Suprapubic skin (tissue), 4 donors: ENCODE data around the gene TMEM132D. TPM values are rescaled to one million over a fixed set of nuclear protein-coding genes. Genes with fewer than 3 reads are reported as not detected.

Experiments used
- DNase-seq, 2 donors: peaks; one replicate each; pipeline ENCODE4 v3.0.0-alpha.2; 2019; ENCODE audit warnings: low spot score in 2 of 2
- H3K27ac ChIP-seq: fragments of 200-600 bp; sonication (generic); one replicate; pipeline ENCODE4 v1.5.1; 2019
- H3K27me3 ChIP-seq: fragments of 200-600 bp; sonication (generic); one replicate; pipeline ENCODE4 v1.5.1; 2019
- H3K36me3 ChIP-seq: fragments of 200-600 bp; sonication (generic); one replicate; pipeline ENCODE4 v1.5.1; 2019
- H3K4me1 ChIP-seq: fragments of 200-600 bp; sonication (generic); one replicate; pipeline ENCODE4 v1.5.1; 2019
- H3K4me3 ChIP-seq: fragments of 200-600 bp; sonication (generic); one replicate; pipeline ENCODE4 v1.5.1; 2019; ENCODE audit warnings: mild to moderate bottlenecking
- H3K9me3 ChIP-seq: fragments of 200-600 bp; sonication (generic); one replicate; pipeline ENCODE4 v1.5.1; 2019
- CTCF ChIP-seq, 2 donors: fragments of 200-600 bp in 1 of 2; fragments of 450-650 bp in 1 of 2; sonication (generic) in 1 of 2; IDR thresholded peaks; one replicate each; pipeline ENCODE4 v1.5.1; 2016 to 2019; ENCODE audit warnings: antibody characterized with exemption in 2 of 2, mild to moderate bottlenecking in 1 of 2, moderate library complexity in 1 of 2
- EP300 ChIP-seq: sonication (generic); formaldehyde crosslinking; IDR thresholded peaks from one replicate; pipeline ENCODE4 v1.6.1; 2017; ENCODE audit warnings: antibody characterized with exemption
- POLR2A ChIP-seq, 2 donors: fragments of 450-650 bp; IDR thresholded peaks; one replicate each; pipeline ENCODE4 v1.6.1; 2017; ENCODE audit warnings: antibody characterized with exemption in 2 of 2, mild to moderate bottlenecking in 2 of 2, moderate library complexity in 2 of 2
- POLR2AphosphoS5 ChIP-seq, 3 donors: sonication (generic); formaldehyde crosslinking; IDR thresholded peaks; one replicate each; pipeline ENCODE4 v1.6.1; 2017; ENCODE audit warnings: antibody characterized with exemption in 3 of 3
- WGBS: methylation state at CpG from one replicate; pipeline ENCODE4 v1.1.5; 2018; 5-methylcytosine and 5-hydroxymethylcytosine counted together
- total RNA-seq, 4 donors: library from RNA; depleted of rRNA; stranded (reverse); fragments of >200 nt; gene quantifications; one replicate each; pipeline ENCODE4 v1.1.0, GENCODE V29; 2016

TMEM132D gene
- total RNA-seq, 4 donors from 2014 or later, result 0.10 to 0.64 TPM; not detected in 2

GRCh38 chr12:129103231-129103630, 800.6 kb downstream of the TMEM132D start:
- Histone ChIP-seq H3K4me1 (no peaks in the 10 kb centered on the region), H3K36me3 (no peaks in the 10 kb centered on the region), H3K9me3 (no peaks in the 10 kb centered on the region), H3K27me3 (no peaks in the 10 kb centered on the region), H3K4me3 (no peak overlapping the region), H3K27ac (no peak overlapping the region)
- WGBS, result 65% methylated on average over 2 of the region's 4 CpGs
- no peak for DNase-seq
- TF ChIP-seq POLR2AphosphoS5 (IDR thresholded peaks at IDR 0.05) (no peak), POLR2A (IDR thresholded peaks at IDR 0.05) (no peak), CTCF (IDR thresholded peaks at IDR 0.05) (no peak), EP300 (no peak)

GRCh38 chr12:129102233-129102632, 801.6 kb downstream of the TMEM132D start:
- 88% methylated on average over 7 of the region's 7 CpGs for WGBS

GRCh38 chr12:129101816-129102215, 802.0 kb downstream of the TMEM132D start:
- no peak for DNase-seq
- WGBS, result 74% methylated on average over 5 of the region's 5 CpGs
- TF ChIP-seq POLR2AphosphoS5 (IDR thresholded peaks at IDR 0.05), result no peak
- no peak for TF ChIP-seq CTCF (IDR thresholded peaks at IDR 0.05)
- no peak for TF ChIP-seq EP300
- no peak for TF ChIP-seq POLR2A (IDR thresholded peaks at IDR 0.05)

More at GRCh38 chr12:129102233-129102632, 801.6 kb downstream of the TMEM132D start:
- Histone ChIP-seq H3K4me3 (no peak overlapping the region), H3K4me1 (no peaks in the 10 kb centered on the region), H3K36me3 (no peaks in the 10 kb centered on the region), H3K9me3 (no peaks in the 10 kb centered on the region), H3K27me3 (no peaks in the 10 kb centered on the region), H3K27ac (no peak overlapping the region)
- DNase-seq, result no peak
- TF ChIP-seq CTCF (IDR thresholded peaks at IDR 0.05) (no peak), POLR2A (IDR thresholded peaks at IDR 0.05) (no peak), EP300 (no peak), POLR2AphosphoS5 (IDR thresholded peaks at IDR 0.05) (no peak)

GRCh38 chr12:129101404-129101803, 802.4 kb downstream of the TMEM132D start:
- no peaks in the 10 kb centered on the region for H3K27me3 ChIP-seq
- 77% methylated on average over 5 of the region's 5 CpGs for WGBS
- TF ChIP-seq POLR2A (IDR thresholded peaks at IDR 0.05), result no peak
- TF ChIP-seq POLR2AphosphoS5 (IDR thresholded peaks at IDR 0.05), result no peak
- no peak for TF ChIP-seq EP300
- no peak for TF ChIP-seq CTCF (IDR thresholded peaks at IDR 0.05)
- H3K27ac ChIP-seq, result no peak overlapping the region
- DNase-seq, result no peak
- H3K4me3 ChIP-seq, result no peak overlapping the region
- H3K4me1 ChIP-seq, result no peaks in the 10 kb centered on the region
- no peaks in the 10 kb centered on the region for H3K36me3 ChIP-seq
- no peaks in the 10 kb centered on the region for H3K9me3 ChIP-seq

More at GRCh38 chr12:129101816-129102215, 802.0 kb downstream of the TMEM132D start:
- Histone ChIP-seq H3K9me3 (no peaks in the 10 kb centered on the region), H3K4me1 (no peaks in the 10 kb centered on the region), H3K4me3 (no peak overlapping the region), H3K27ac (no peak overlapping the region), H3K27me3 (no peaks in the 10 kb centered on the region), H3K36me3 (no peaks in the 10 kb centered on the region)

- H3K4me1 ChIP-seq, result no peaks in the 10 kb centered on the region
- H3K27ac ChIP-seq, result no peak overlapping the region
- no peak for DNase-seq
- 85% methylated on average over 3 of the region's 3 CpGs for WGBS
- no peaks in the 10 kb centered on the region for H3K27me3 ChIP-seq
- no peaks in the 10 kb centered on the region for H3K9me3 ChIP-seq
- no peaks in the 10 kb centered on the region for H3K36me3 ChIP-seq
- H3K4me3 ChIP-seq, result no peak overlapping the region
- no peak for TF ChIP-seq POLR2A (IDR thresholded peaks at IDR 0.05)
- no peak for TF ChIP-seq EP300
These were observed 806.4 kb downstream of the TMEM132D start for GRCh38 chr12:129097451-129097850.

- no peak overlapping the region for H3K4me3 ChIP-seq
- no peak for TF ChIP-seq CTCF (IDR thresholded peaks at IDR 0.05)
- TF ChIP-seq POLR2AphosphoS5 (IDR thresholded peaks at IDR 0.05), result no peak
- no peak for TF ChIP-seq POLR2A (IDR thresholded peaks at IDR 0.05)
- no peak for TF ChIP-seq EP300
- no peak overlapping the region for H3K27ac ChIP-seq
- H3K27me3 ChIP-seq, result no peaks in the 10 kb centered on the region
- H3K9me3 ChIP-seq, result no peaks in the 10 kb centered on the region
- no peak for DNase-seq
- WGBS, result 86% methylated on average over 7 of the region's 7 CpGs
- H3K4me1 ChIP-seq, result no peaks in the 10 kb centered on the region
- no peaks in the 10 kb centered on the region for H3K36me3 ChIP-seq
These were observed 806.9 kb downstream of the TMEM132D start for GRCh38 chr12:129096968-129097367.
